Mesendoderm (in vitro differentiated cells): ENCODE data around the gene NLK. TPM values are rescaled to one million over a fixed set of nuclear protein-coding genes. Genes with fewer than 3 reads are reported as not detected.

Experiments used
- small RNA-seq: library from polyadenylated mRNA; stranded (forward); fragments of <200 nt; extraction: miRNeasy Mini kit (QIAGEN cat#:217004); gene quantifications from one replicate; pipeline ENCODE3, GENCODE V24; 2013; ENCODE audit not compliant: insufficient read depth

The NLK gene

Small RNA genes within 50 kb of the gene (small RNA-seq; reads per million reads assigned to genes)
- gene RF00006 (not detected), gene RF00156 (not detected), gene RF00601 (not detected), gene RPS29P22 (not detected)
